ENCODE measurements around the gene ST6GAL2.

DNA sequence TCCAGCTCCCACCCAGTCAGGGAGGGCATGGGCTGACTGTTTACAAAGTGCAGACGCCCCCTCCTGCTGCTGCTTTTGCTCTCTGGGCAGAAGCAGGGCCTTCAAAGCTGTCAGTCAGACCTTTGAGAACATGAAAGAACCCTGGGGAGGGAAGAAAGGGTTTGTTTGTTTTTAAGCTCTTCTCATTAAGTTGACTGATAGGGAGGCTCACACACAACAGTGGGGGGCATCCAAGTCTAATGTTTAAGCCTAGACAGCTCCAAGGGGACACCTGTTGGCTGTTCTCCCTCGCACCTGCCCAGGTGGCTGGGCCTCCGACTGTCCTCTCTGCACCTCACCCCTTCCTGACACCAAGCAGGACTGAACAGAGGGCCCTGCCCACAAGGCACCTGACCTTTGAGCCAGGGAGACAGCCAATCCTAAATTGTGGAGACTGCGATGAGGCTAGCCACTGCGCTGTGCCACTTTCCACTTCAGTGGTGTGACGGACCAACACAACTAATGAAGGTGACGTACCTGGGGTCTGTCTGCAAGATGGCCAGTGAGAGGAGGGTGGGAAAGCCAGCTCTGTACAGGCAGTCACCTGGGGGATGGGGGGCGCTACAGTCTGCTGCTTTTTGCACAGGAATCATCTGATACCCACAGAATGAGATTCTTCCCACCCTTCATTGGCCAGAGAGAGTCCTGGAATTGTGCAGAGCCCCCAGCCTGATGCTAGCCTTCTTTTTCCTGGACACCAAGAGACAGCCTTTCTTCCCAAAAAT is 16.3 kb downstream of the ST6GAL2 start:
- TF ChIP-seq YY1 (IDR thresholded peaks at IDR 0.05; ENCODE audit: low read depth) (no peak), EP300 (IDR thresholded peaks at IDR 0.05; ENCODE audit: borderline replicate concordance) (no peak), CREB1 (IDR thresholded peaks at IDR 0.05; ENCODE audit: low read depth) (no peak), TAF1 (IDR thresholded peaks at IDR 0.05; ENCODE audit: low read depth) (no peak)

Measured in Ishikawa (cell line).